ENCODE data around the gene UBA6.

The UBA6 gene

GRCh38 chr4:67725981-67726380 is 25.0 kb upstream of the UBA6 start:
- H3K4me1 ChIP-seq (ENCODE audit: control insufficient read depth, insufficient read depth, low read length) = no peaks in the 10 kb centered on the region
- no peaks in the 10 kb centered on the region for H3K27me3 ChIP-seq (ENCODE audit: control insufficient read depth in 1 of 2, insufficient read depth in 2 of 2, low read length in 2 of 2)

GRCh38 chr4:67725132-67725531 is 24.2 kb upstream of the UBA6 start:
- H3K4me3 ChIP-seq (ENCODE audit: low read length in 2 of 2) = no peak overlapping the region

More at GRCh38 chr4:67725981-67726380, 25.0 kb upstream of the UBA6 start:
- Histone ChIP-seq H3K4me3 (ENCODE audit: low read length in 2 of 2) (no peak overlapping the region), H3K36me3 (ENCODE audit: control insufficient read depth in 2 of 2, insufficient read depth in 2 of 2, low read length in 2 of 2) (peaks cover 5 to 7% of the 10 kb centered on the region in 2 donors), H3K27ac (ENCODE audit: low read length) (no peak overlapping the region), H3K9ac (ENCODE audit: low read length in 2 of 2) (no peak overlapping the region), H3K9me3 (ENCODE audit: control insufficient read depth in 2 of 2, low read length in 2 of 2) (peaks cover 0 to 7% of the 10 kb centered on the region in 2 donors)

GRCh38 chr4:67723949-67724348 is 23.0 kb upstream of the UBA6 start:
- H3K27ac ChIP-seq (ENCODE audit: low read length) = no peak overlapping the region
- H3K36me3 ChIP-seq (ENCODE audit: control insufficient read depth in 2 of 2, insufficient read depth in 2 of 2, low read length in 2 of 2) = peaks cover 0 to 16% of the 10 kb centered on the region in 2 donors
- H3K9ac ChIP-seq (ENCODE audit: low read length in 2 of 2) = no peak overlapping the region
- H3K4me1 ChIP-seq (ENCODE audit: control insufficient read depth, insufficient read depth, low read length) = no peaks in the 10 kb centered on the region
- peaks cover 0 to 7% of the 10 kb centered on the region in 2 donors for H3K9me3 ChIP-seq (ENCODE audit: control insufficient read depth in 2 of 2, low read length in 2 of 2)
- H3K4me3 ChIP-seq (ENCODE audit: low read length in 2 of 2) = no peak overlapping the region
- H3K27me3 ChIP-seq (ENCODE audit: control insufficient read depth in 1 of 2, insufficient read depth in 2 of 2, low read length in 2 of 2) = no peaks in the 10 kb centered on the region

More at GRCh38 chr4:67725132-67725531, 24.2 kb upstream of the UBA6 start:
- Histone ChIP-seq H3K4me1 (ENCODE audit: control insufficient read depth, insufficient read depth, low read length) (no peaks in the 10 kb centered on the region), H3K9ac (ENCODE audit: low read length in 2 of 2) (no peak overlapping the region), H3K27me3 (ENCODE audit: control insufficient read depth in 1 of 2, insufficient read depth in 2 of 2, low read length in 2 of 2) (no peaks in the 10 kb centered on the region), H3K9me3 (ENCODE audit: control insufficient read depth in 2 of 2, low read length in 2 of 2) (peaks cover 0 to 7% of the 10 kb centered on the region in 2 donors), H3K36me3 (ENCODE audit: control insufficient read depth in 2 of 2, insufficient read depth in 2 of 2, low read length in 2 of 2) (peaks cover 5 to 14% of the 10 kb centered on the region in 2 donors), H3K27ac (ENCODE audit: low read length) (no peak overlapping the region)

GRCh38 chr4:67723341-67723740 is 22.4 kb upstream of the UBA6 start:
- Histone ChIP-seq H3K9ac (ENCODE audit: low read length in 2 of 2) (no peak overlapping the region), H3K4me3 (ENCODE audit: low read length in 2 of 2) (no peak overlapping the region), H3K27ac (ENCODE audit: low read length) (no peak overlapping the region), H3K36me3 (ENCODE audit: control insufficient read depth in 2 of 2, insufficient read depth in 2 of 2, low read length in 2 of 2) (peaks cover 0 to 16% of the 10 kb centered on the region in 2 donors), H3K9me3 (ENCODE audit: control insufficient read depth in 2 of 2, low read length in 2 of 2) (peaks cover 0 to 7% of the 10 kb centered on the region in 2 donors), H3K27me3 (ENCODE audit: control insufficient read depth in 1 of 2, insufficient read depth in 2 of 2, low read length in 2 of 2) (no peaks in the 10 kb centered on the region), H3K4me1 (ENCODE audit: control insufficient read depth, insufficient read depth, low read length) (no peaks in the 10 kb centered on the region)

- Histone ChIP-seq H3K27me3 (ENCODE audit: control insufficient read depth in 1 of 2, insufficient read depth in 2 of 2, low read length in 2 of 2) (no peaks in the 10 kb centered on the region), H3K4me3 (ENCODE audit: low read length in 2 of 2) (no peak overlapping the region), H3K4me1 (ENCODE audit: control insufficient read depth, insufficient read depth, low read length) (no peaks in the 10 kb centered on the region), H3K36me3 (ENCODE audit: control insufficient read depth in 2 of 2, insufficient read depth in 2 of 2, low read length in 2 of 2) (peaks cover 0 to 17% of the 10 kb centered on the region in 2 donors), H3K27ac (ENCODE audit: low read length) (no peak overlapping the region), H3K9me3 (ENCODE audit: control insufficient read depth in 2 of 2, low read length in 2 of 2) (peaks cover 0 to 4% of the 10 kb centered on the region in 2 donors), H3K9ac (ENCODE audit: low read length in 2 of 2) (no peak overlapping the region)
These were observed 21.0 kb upstream of the UBA6 start for GRCh38 chr4:67721770-67722597.

- Histone ChIP-seq H3K9me3 (ENCODE audit: control insufficient read depth in 2 of 2, low read length in 2 of 2) (peaks cover 0 to 4% of the 10 kb centered on the region in 2 donors), H3K4me3 (ENCODE audit: low read length in 2 of 2) (no peak overlapping the region), H3K9ac (ENCODE audit: low read length in 2 of 2) (no peak overlapping the region), H3K27ac (ENCODE audit: low read length) (no peak overlapping the region), H3K36me3 (ENCODE audit: control insufficient read depth in 2 of 2, insufficient read depth in 2 of 2, low read length in 2 of 2) (peaks cover 0 to 20% of the 10 kb centered on the region in 2 donors), H3K4me1 (ENCODE audit: control insufficient read depth, insufficient read depth, low read length) (no peaks in the 10 kb centered on the region), H3K27me3 (ENCODE audit: control insufficient read depth in 1 of 2, insufficient read depth in 2 of 2, low read length in 2 of 2) (no peaks in the 10 kb centered on the region)
These were observed 20.4 kb upstream of the UBA6 start for GRCh38 chr4:67721315-67721769.

- Histone ChIP-seq H3K4me1 (ENCODE audit: control insufficient read depth, insufficient read depth, low read length) (no peaks in the 10 kb centered on the region), H3K4me3 (ENCODE audit: low read length in 2 of 2) (no peak overlapping the region), H3K36me3 (ENCODE audit: control insufficient read depth in 2 of 2, insufficient read depth in 2 of 2, low read length in 2 of 2) (peaks cover 0 to 23% of the 10 kb centered on the region in 2 donors), H3K9ac (ENCODE audit: low read length in 2 of 2) (no peak overlapping the region), H3K9me3 (ENCODE audit: control insufficient read depth in 2 of 2, low read length in 2 of 2) (peaks cover 0 to 4% of the 10 kb centered on the region in 2 donors), H3K27ac (ENCODE audit: low read length) (no peak overlapping the region), H3K27me3 (ENCODE audit: control insufficient read depth in 1 of 2, insufficient read depth in 2 of 2, low read length in 2 of 2) (no peaks in the 10 kb centered on the region)
These were observed 19.1 kb upstream of the UBA6 start for GRCh38 chr4:67719953-67720617.

GRCh38 chr4:67718848-67719247 is 17.9 kb upstream of the UBA6 start:
- no peak overlapping the region for H3K27ac ChIP-seq (ENCODE audit: low read length)
- H3K4me3 ChIP-seq (ENCODE audit: low read length in 2 of 2) = no peak overlapping the region
- H3K9me3 ChIP-seq (ENCODE audit: control insufficient read depth in 2 of 2, low read length in 2 of 2) = peaks cover 0 to 4% of the 10 kb centered on the region in 2 donors
- no peak overlapping the region for H3K9ac ChIP-seq (ENCODE audit: low read length in 2 of 2)
- peaks cover 0 to 23% of the 10 kb centered on the region in 2 donors for H3K36me3 ChIP-seq (ENCODE audit: control insufficient read depth in 2 of 2, insufficient read depth in 2 of 2, low read length in 2 of 2)
- no peaks in the 10 kb centered on the region for H3K4me1 ChIP-seq (ENCODE audit: control insufficient read depth, insufficient read depth, low read length)
- no peaks in the 10 kb centered on the region for H3K27me3 ChIP-seq (ENCODE audit: control insufficient read depth in 1 of 2, insufficient read depth in 2 of 2, low read length in 2 of 2)

- Histone ChIP-seq H3K27me3 (ENCODE audit: control insufficient read depth in 1 of 2, insufficient read depth in 2 of 2, low read length in 2 of 2) (no peaks in the 10 kb centered on the region), H3K36me3 (ENCODE audit: control insufficient read depth in 2 of 2, insufficient read depth in 2 of 2, low read length in 2 of 2) (peaks cover 0 to 25% of the 10 kb centered on the region in 2 donors), H3K4me1 (ENCODE audit: control insufficient read depth, insufficient read depth, low read length) (no peaks in the 10 kb centered on the region), H3K27ac (ENCODE audit: low read length) (no peak overlapping the region), H3K9me3 (ENCODE audit: control insufficient read depth in 2 of 2, low read length in 2 of 2) (peaks cover 0 to 4% of the 10 kb centered on the region in 2 donors), H3K4me3 (ENCODE audit: low read length in 2 of 2) (no peak overlapping the region), H3K9ac (ENCODE audit: low read length in 2 of 2) (no peak overlapping the region)
These were observed 16.6 kb upstream of the UBA6 start for GRCh38 chr4:67717586-67717985.

GRCh38 chr4:67714955-67715354 is 14.0 kb upstream of the UBA6 start:
- H3K4me1 ChIP-seq (ENCODE audit: control insufficient read depth, insufficient read depth, low read length) = no peaks in the 10 kb centered on the region
- no peaks in the 10 kb centered on the region for H3K27me3 ChIP-seq (ENCODE audit: control insufficient read depth in 1 of 2, insufficient read depth in 2 of 2, low read length in 2 of 2)
- no peak overlapping the region for H3K27ac ChIP-seq (ENCODE audit: low read length)
- peaks cover 0 to 9% of the 10 kb centered on the region in 2 donors for H3K36me3 ChIP-seq (ENCODE audit: control insufficient read depth in 2 of 2, insufficient read depth in 2 of 2, low read length in 2 of 2)
- no peak overlapping the region for H3K4me3 ChIP-seq (ENCODE audit: low read length in 2 of 2)
- H3K9ac ChIP-seq (ENCODE audit: low read length in 2 of 2) = no peak overlapping the region
- no peaks in the 10 kb centered on the region for H3K9me3 ChIP-seq (ENCODE audit: control insufficient read depth in 2 of 2, low read length in 2 of 2)

Measured in stomach smooth muscle (tissue), 2 donors.